ENCODE results near the gene C1QTNF6.
"Not testable (repeated sequence)": the region's sequence is repeated elsewhere in the genome, so short reads cannot be mapped to it uniquely, and the experiment has no call there.

C1QTNF6 gene

DNA sequence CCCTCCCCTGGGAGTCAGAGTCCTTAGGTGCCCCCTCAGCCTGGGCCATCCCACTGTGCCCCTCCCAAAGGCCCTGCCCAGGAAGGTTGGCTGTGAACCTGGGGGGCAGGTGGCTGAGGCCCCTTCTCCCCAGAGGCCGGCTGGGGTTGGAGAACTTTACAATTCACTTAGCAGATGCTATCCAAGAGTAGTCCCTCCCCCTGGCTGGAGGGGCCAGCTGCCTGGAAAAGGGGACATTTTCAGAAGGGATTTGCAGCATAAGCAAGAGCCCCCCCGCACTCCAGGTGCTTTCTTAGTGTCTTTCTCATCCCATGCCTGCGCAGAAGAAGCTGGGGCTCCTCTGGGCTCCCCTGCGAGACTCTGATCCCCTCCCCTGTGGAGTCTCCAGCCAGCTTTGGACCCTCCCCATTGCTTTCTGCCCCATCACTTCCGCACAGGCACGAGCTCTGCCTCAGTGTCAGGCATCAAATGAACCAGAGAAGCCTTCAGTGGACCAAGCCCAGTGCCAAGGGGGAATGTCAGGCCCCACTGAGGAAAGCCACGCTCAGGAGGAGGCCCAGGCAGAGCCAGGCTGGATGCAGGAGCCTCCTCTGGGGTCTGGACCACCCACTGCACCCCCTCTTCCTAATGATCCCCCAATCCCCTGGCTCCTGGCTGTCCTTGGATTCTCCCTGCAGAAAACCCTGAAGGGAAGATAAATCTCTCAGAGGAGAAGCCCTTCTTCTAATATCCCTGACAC lies 20.5 kb upstream of the C1QTNF6 start:
- in situ Hi-C loops (cut with MboI; ENCODE audit: low sequenced_read_pairs): no loop called here

DNA sequence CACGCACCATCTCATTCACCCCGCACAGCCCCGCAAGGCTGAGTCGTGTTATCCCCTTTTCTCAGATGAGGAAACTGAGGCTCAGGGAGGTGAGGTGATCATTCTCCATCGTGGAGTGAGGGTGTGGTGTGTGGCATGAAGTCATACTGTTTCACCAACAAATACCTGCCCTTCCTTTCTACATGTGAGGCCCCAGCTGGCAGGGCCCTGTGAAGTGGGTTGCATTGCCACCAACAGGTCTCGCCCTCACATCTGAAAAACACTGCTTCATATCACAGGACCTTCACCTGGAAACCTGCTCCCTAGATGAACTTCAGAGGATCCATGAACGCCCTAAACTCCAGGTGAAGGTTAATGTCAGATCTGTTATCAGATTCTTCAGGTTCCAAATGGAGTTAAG lies 19.9 kb upstream of the C1QTNF6 start:
- in situ Hi-C loops (cut with MboI; ENCODE audit: low sequenced_read_pairs): no loop called here

DNA sequence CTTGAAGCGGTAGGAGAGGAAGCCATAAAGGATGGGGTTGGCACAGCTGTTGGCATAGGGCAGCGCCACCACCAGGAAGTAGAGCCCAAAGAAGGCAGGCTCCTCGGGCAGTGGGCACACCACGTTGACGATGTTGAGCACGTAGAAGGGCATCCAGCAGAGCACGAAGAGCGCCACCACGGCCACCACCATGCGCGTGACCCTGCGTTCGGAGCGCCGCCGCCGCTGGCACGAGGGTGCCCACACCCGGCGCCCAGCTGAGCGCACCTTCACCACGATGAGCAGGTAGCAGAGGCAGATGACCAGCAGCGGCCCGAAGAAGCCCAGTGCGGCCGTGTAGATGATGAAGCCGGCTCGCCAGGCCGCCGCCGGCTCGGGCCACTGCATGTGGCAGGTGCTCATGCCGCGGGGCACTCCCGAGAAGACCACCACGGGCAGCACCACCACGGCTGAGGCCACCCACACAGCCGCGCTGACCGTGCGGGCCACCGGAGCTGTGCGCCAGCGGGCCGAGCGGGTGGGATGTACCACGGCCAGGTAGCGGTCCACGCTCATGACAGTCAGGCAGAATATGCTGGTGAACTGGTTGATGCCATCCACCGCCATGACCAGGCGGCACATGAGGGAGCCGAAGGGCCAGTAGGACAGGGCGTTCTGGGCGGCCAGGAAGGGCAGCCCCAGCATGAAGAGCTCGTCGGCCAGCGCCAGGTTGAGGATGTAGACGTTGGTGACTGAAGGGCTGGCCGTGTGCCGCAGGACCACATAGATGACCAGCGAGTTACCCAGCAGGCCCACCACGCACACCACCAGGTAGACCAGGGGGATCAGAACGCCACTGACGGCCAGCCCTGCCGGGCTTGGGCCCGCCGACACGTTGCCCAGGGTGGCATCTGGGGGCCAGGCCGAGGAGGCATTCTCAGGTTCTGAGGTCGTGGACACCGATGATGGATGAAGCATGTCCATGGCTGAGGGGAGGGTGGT lies 19.1 kb upstream of the C1QTNF6 start:
- in situ Hi-C loops (cut with MboI; ENCODE audit: low sequenced_read_pairs): no loop called here

DNA sequence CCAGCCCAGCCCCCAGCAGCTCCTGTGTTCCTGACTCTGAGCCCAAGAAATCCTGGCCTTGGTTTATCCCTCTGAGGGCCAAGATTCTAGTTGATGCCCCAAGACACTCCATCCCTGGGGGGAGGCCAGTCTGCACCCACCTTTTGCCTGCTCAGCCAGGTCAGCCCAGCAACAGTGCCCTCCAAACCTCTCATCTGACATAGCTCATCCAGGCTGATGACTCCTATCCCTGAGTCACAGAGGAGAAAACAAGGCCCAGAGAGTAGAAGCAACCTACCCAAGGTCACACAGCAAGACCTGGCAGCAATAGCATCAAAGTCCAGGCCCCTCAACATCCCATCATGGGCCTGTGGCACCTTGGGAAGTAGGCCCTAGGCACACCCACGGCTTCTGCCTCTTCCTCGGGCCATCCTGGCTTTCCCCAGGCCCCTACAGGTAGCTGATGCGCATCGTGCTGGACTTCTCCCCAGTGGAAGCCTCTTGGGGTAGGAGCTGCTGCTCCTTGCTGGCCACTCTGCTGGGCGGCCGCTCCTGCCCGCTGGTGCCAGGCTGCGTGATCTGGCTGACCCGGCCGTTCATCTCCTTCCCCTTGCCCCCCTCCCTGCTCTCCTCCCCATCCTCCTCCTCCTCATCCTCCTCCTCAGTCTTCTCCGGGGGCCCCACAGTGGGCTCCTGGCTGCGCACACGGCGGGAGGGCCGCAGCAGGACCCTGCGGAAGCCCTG lies 18.2 kb upstream of the C1QTNF6 start:
- in situ Hi-C loops (cut with MboI; ENCODE audit: low sequenced_read_pairs): no loop called here

DNA sequence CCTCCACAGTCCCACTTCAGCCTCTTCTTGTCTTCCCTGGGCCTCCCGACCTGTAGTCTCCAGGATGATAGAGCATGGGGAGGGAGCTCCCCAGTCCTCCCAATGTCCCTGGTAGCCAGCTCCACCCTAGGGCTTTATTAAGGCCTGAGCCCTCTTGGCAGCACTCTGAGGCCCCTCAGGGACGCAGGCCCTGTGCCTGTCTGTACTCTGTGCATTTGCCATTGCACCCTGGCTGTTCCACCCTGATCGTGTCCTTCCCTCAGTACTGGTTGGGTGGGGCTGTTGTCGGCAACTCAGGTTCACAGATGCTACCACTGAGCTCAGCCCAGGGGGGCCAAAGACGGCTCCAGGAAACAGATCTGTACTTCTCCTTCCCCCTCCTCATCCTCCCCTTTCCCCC lies 17.0 kb upstream of the C1QTNF6 start:
- in situ Hi-C loops (cut with MboI; ENCODE audit: low sequenced_read_pairs): no loop called here

DNA sequence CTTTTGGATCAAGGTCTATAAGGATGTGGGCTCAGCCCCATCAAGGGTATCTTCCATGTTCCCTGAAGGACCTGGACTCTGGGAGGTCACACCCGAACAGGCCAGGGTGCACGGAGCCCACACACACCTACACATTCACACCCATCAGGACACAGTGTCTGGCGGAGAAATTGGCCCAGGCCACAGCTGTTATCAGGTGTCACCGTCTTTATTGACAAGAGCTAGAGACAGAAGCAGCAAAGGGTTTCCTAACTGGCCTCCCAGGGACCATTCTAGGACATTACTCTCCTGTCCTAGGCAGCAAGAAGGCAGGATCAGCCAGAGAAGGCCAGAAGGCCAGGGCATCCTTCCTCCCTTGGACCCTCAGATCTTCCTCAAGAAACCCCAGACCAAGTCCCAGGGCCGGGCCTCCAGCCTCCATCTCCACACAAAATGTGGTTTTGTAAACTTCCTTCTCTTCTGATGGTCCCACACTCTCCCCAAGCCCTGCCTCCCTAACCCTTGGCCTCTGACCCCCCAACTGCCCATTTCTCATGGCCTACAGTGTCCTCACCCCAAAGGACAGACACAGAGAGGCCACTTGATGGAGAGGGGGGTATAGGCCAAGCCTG lies 16.1 kb upstream of the C1QTNF6 start:
- in situ Hi-C loops (cut with MboI; ENCODE audit: low sequenced_read_pairs): no loop called here

DNA sequence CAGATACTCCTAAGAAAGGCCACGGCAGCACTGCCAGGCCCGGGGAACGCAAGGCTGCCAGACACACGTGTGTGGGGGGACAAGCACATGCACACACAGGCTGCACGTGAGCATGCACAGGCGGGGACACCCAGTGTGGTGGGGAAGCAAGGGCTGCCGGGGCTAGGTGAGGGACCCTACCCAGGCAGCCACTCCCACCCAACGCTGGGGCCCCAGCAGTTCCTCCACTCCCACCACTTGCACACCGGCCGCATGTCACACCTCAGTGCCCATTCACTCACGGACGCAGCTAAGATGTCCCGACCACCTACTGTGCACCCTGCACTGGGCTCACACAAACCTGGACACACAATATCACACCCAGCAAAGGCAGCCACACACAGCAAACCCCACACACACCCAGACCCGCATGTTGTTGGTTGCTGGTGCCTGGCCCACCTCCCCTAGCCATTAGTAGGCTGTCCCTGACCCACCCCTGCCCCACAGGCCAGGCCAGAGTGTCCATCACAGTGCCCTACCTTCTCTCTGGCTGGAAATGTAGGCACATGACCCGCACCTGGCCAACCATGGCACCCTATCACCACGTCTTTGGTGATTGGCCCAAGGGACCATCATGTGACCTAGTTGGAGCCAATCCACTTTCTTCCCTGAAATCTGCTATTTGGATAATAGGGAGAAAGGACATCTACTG lies 15.5 kb upstream of the C1QTNF6 start:
- in situ Hi-C loops (cut with MboI; ENCODE audit: low sequenced_read_pairs): no loop called here

DNA sequence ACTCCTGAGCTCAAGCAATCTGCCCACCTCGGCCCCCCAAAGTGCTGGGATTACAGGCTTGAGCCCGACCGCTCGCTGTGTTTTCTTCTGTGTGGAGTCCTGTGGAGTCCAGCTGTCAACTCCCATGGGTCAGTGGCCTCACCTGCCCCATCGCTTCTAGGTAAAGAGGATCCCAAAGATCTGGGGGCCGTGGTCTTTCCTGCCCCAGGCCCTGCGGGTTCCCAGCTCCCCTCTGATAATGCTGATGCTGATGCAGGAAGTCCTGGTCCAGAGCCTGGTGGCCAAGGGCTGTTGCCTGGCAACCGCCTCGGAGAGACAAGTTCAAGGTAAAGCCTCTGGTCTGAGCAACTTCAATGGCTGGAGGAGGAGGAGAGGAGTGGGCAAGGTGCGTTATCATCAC lies 14.7 kb upstream of the C1QTNF6 start:
- in situ Hi-C loops (cut with MboI; ENCODE audit: low sequenced_read_pairs): no loop called here

DNA sequence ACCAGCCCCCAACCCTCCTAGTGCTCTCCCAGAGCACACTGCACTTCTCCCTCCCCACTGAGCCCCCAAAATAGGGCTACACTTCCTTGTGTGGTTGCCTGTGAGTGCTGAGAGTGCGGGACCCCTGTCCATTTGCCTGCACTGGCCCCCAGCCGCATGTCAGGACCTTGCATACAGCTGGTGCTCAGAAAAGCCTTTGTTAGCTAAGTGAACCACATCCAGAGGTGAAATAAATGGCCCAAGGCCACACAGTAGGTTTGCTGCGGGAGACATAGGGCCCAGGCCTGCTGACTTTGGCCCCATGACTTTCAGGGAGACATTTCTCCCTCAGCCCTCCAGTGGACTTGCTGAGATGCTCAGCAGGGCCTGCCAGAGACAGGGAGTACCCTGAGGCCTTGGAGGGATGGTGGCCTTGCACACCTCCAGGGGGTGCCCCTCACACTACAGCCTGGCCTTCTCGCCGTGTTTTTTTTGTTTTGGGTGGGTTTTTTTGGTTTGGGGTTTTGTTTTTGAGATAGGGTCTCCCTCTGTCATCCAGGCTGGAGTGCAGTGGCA lies 14.0 kb upstream of the C1QTNF6 start:
- in situ Hi-C loops (cut with MboI; ENCODE audit: low sequenced_read_pairs): no loop called here

DNA sequence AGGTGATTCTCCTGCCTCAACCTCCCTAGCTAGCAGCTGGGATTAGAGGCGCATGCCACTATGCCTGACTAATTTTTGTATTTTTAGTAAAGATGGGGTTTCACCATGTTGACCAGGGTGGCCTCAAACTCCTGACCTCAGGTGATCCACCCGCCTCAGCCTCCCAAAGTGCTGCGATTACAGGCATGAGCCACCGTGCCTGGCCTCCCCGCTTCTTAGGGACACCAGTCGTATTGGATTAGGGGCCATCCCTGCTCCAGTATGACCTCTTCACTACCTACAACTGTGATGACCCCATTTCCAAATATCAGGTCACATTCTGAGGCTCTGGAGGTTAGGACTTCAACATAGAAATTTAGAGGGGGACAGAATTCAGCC lies 13.4 kb upstream of the C1QTNF6 start:
- in situ Hi-C loops (cut with MboI; ENCODE audit: low sequenced_read_pairs): not testable (repeated sequence)

DNA sequence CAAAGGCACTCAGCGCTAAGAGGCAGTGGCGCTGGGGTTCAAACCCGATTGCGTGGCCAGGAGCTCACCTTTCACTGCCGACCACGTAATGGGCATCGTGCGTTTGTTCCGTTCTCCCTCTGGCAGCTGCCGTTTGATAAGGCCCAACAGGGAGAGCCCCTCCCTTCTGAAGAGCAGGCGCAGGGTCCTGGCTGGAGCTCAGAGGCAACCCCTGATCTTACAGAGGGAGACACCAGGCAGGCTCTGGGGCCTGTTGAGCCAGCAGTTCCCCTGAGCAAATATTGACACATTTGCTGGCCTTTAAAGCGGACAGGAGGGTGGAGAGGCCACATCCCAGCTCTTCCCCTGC lies 11.7 kb upstream of the C1QTNF6 start:
- in situ Hi-C loops (cut with MboI; ENCODE audit: low sequenced_read_pairs): no loop called here

DNA sequence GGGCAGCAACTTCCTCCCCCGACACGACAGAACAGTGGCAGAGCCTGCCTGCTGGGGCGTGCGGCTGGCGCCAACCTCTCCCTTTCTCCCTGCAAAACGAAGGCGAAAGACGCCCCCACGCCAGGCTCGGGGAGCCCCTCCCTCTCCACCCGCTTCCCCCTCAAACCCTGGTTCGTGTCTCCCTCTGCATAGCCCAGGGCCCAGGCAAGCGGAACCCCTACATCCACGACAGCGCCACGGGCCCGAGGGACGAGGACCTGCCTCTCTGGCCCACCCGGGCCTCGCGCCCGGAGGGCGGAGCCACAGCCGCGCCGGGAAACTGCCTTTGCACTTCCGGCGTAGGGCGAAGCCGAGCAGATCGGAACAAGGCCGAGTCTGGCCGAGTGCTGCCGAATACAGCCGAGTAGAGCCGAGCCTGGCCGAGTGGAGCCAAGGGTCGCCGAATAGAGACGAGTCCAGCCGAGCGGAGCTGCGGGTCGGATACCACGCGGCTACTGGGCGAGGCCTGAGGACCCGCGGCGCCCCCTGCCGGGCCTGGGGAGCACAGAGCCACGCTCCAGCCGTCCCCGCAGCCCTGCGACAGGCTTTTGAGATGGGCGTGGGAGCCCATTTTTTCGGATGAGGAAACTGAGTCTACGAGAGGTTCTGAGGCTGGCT lies 11.2 kb upstream of the C1QTNF6 start:
- in situ Hi-C loops (cut with MboI; ENCODE audit: low sequenced_read_pairs): no loop called here

DNA sequence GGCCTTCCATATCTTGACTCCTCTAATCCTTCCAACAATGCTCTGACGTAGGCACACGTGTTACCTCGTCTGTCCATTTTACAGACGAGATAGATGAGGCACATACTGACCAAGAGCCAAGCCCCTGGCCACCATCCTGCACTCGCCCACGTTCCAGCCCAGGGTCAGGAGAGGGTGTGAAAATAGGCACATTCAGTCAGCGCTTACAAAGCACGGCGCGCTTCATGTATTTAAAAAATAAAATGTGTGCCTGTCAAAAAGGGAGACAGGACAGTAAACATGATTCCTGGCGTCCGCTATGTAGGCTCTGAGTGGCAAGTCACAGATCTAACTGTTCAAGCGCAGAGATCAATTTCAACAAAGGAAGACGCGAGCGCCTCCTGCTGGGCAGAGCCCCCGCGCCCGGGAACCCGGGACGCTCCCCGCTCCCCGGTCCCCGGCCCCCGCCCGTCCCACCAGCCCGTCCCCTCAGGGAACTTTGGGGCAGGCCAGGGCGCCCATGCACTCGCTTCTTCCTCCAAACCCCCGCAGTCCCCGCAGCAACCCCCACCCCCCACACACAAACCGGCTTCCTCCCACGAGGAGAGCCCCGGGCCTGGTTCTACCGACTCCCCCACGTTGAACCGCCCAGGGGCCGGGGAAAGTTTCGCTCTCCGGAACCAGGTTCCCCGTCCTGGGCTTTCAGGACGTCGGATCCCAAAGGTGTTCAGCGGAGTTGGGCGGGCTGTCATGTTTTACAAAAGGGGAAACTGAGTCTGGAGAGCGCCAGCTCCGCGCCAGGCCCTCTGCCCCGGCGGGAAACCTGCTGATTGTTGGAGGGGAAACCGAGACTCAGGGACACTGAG lies 10.4 kb upstream of the C1QTNF6 start:
- in situ Hi-C loops (cut with MboI; ENCODE audit: low sequenced_read_pairs): no loop called here

DNA sequence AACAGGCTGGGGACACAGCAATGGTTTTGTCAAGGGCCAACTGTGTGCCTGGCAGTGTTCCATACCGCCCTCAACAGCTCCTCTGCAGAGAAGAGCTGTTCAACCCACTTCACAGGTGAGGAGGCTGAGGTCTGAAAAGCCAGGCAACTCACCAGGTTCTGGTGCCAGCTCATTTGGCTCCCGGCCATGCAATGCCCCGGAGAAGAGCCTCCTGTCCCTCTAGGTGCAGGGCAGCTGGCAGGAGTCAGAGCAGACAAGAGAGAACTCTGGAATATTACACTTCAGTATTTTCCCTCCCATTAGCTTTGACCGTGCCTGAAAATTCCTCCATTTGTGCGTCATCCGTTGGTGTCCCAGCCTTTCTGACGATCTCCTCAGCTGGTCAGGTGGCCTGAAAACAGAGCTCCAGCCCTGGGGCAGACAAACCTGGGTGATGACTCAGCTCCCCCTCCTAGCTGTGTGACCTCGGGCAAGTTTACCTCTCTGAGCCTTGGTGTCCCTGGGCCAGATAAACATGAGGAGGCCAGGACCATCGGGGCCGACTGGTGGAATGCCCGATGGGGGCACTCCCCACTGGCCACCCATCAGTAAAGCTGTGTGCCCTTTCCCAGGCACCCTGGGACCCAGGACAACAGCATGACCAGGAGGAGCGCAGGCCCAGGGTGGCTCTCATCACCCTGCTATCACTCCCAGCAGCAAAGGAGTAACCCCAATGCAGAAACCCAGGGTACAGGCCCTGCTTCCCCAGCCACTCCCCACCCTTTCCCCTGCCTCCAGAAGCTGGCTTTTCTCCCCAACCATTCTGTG lies 9.6 kb upstream of the C1QTNF6 start:
- in situ Hi-C loops (cut with MboI; ENCODE audit: low sequenced_read_pairs): no loop called here

DNA sequence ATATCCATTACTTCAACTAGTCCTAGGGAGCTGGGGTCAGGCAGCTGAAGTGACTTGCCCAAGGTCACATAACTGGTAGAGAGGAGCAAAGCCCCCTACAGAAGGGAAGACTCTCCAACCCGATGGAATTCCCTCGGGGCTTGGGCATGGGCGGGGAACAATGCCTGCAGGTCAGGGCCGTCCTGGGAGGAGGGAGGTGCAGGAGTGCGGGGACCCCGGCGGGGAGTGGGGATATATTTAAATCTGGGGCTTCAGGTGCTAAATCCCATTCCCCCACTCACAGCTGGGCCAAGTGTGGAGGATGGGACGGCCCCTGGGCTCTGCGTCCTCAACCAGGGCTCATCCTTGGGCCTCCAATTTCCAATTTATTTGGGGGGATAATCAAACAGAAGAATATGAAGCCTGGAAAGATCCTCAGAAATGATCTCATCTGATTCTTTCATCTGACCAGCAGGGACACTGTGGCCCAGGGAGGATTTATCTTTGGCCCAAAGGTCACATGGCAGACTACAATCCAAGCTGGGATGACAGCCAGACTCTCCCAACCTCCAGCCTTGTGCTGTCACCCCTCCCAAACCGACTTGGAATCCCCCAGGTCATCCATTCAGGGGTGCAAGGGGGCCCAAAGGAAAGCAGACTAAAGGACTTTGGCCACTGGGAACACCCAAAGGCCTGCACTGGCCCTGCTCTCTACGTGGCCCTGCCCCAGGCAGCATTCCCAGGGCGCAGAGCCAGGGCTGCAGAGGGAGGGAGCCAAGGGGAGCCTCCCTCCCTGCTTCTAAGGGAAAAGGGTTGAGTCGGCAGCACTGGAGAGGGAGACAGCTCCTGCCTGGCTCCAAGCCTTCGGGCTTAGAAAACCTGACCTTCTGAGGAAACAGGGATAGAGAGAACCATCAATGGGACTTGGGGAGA lies 8.7 kb upstream of the C1QTNF6 start:
- in situ Hi-C loops (cut with MboI; ENCODE audit: low sequenced_read_pairs): no loop called here

DNA sequence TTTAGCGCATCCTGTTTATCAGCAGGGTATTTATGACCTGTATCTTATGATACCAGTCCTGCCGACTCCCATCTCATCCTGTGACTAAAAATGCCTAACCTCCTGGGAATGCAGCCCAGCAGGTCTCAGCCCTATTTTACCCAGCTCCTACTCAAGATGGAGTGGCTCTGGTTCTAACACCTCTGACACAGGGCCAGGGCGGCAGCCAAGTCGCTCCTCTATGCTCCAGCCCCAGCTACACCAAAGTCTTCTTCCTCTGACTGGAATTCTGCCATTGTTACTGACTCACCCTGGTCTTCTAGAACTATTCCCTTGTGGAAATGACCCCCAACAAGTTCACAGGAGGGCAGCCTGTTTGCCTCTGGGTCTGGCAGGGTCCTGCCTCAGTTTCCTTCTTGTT lies 7.9 kb upstream of the C1QTNF6 start:
- in situ Hi-C loops (cut with MboI; ENCODE audit: low sequenced_read_pairs): no loop called here

DNA sequence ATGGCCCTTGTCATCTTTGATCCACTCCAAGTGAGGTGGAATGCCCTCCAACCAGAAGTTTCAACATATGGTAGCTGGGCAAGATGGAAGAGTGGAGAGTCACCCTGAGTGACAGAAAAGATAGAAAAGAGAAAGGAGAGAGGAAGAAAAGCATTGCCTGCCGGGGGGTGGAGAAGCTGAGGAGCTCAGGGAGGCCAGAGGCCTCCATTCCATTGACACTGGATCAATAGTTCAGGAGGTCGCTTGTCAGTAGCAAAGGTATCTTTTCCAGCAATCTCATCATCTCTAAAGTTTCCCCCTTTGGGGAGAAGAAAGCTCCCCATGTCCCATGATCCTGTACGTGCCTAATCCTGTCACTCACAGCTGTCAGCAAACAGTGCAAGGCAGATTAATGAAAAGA lies 6.7 kb upstream of the C1QTNF6 start:
- in situ Hi-C loops (cut with MboI; ENCODE audit: low sequenced_read_pairs): no loop called here

Data from HL-60/S4 treated with phorbol 12-myristate 13-acetate at 8.2 ng/mL for 4 days and 3 days (cell line).